HEK293 (cell line): Measurements from ENCODE around the gene VIPR2.
"Not testable (repeated sequence)": the region's sequence is repeated elsewhere in the genome, so short reads cannot be mapped to it uniquely, and the experiment has no call there.

Experiments used
- CTCF ChIA-PET: fragments of 350-600 bp; formaldehyde crosslinking; extraction: SDS; loops from one replicate; lab custom pipeline; 2021; ENCODE audit warnings: antibody characterized with exemption; lab: Yijun Ruan, JAX
- POLR2A ChIA-PET: fragments of 300-600 bp; formaldehyde crosslinking; extraction: SDS; loops from one replicate; lab custom pipeline; 2020; ENCODE audit warnings: antibody characterized with exemption, inconsistent platforms; lab: Yijun Ruan, JAX
- H3K27ac ChIP-seq: fragments of 200-500 bp; sonication (Bioruptor generic); 2 replicates; pipeline ENCODE4 v1.5.1; 2014; ENCODE audit warnings: low read depth, low read length, control low read depth, inconsistent platforms; ENCODE audit errors: extremely low read depth
- H3K36me3 ChIP-seq, 2 experiments: fragments of 200-500 bp in 1 of 2; sonication (Bioruptor generic) in 1 of 2; 1 replicate in 1 of 2; 2 replicates in 1 of 2; pipeline ENCODE4 v1.5.1; 2014 to 2017; ENCODE audit warnings: inconsistent platforms in 2 of 2, low read length in 2 of 2; ENCODE audit not compliant: control insufficient read depth in 2 of 2, insufficient read depth in 1 of 2
- H3K4me1 ChIP-seq: fragments of 200-500 bp; sonication (Bioruptor generic); 2 replicates; pipeline ENCODE4 v1.5.1; 2014; ENCODE audit warnings: mild to moderate bottlenecking, low read length, inconsistent platforms; ENCODE audit not compliant: control insufficient read depth, insufficient read depth
- H3K4me3 ChIP-seq: 2 replicates; pipeline ENCODE4 v1.5.1; 2011; ENCODE audit warnings: low read depth, mild to moderate bottlenecking, control low read depth, low read length, moderate library complexity
- H3K9me3 ChIP-seq: fragments of 200-500 bp; sonication (Bioruptor generic); 2 replicates; pipeline ENCODE4 v1.5.1; 2014; ENCODE audit warnings: low read depth, low read length, inconsistent platforms; ENCODE audit not compliant: control insufficient read depth, insufficient read depth
- IKZF3 ChIP-seq: fragments of 450-650 bp; IDR thresholded peaks from 2 replicates; pipeline ENCODE4 v1.5.0; 2018; ENCODE audit warnings: missing biosample characterization, mild to moderate bottlenecking, missing genetic modification characterization, moderate library complexity
- SETDB1 ChIP-seq: IDR thresholded peaks from one replicate; pipeline ENCODE4 v1.6.1; 2017; ENCODE audit warnings: mild to moderate bottlenecking, low read length, moderate library complexity, mixed read lengths; ENCODE audit not compliant: insufficient read length
- ZBTB17 ChIP-seq: fragments of 450-650 bp; formaldehyde crosslinking; IDR thresholded peaks from 2 replicates; pipeline ENCODE4 v1.5.1; 2016; ENCODE audit warnings: missing biosample characterization, missing genetic modification characterization
- ZBTB20 ChIP-seq: fragments of 450-650 bp; formaldehyde crosslinking; IDR thresholded peaks from 2 replicates; pipeline ENCODE4 v1.5.1; 2016; ENCODE audit warnings: missing biosample characterization, missing genetic modification characterization
- ZNF274 ChIP-seq, 2 experiments: fragments of 200-500 bp in 1 of 2; fragments of 450-650 bp in 1 of 2; sonication (Bioruptor generic) in 1 of 2; formaldehyde crosslinking in 1 of 2; IDR thresholded peaks; 2 replicates each; pipeline versions ENCODE4 v1.5.1 to v1.6.1; 2014 to 2016; ENCODE audit warnings: borderline replicate concordance in 1 of 2, inconsistent platforms in 1 of 2, low read length in 1 of 2, missing biosample characterization in 1 of 2, missing genetic modification characterization in 1 of 2
- ZNF292 ChIP-seq: fragments of 450-650 bp; formaldehyde crosslinking; IDR thresholded peaks from 2 replicates; pipeline ENCODE4 v1.5.1; 2016; ENCODE audit warnings: low read depth, missing biosample characterization, missing genetic modification characterization, borderline replicate concordance
- ZNF341 ChIP-seq: fragments of 450-650 bp; formaldehyde crosslinking; IDR thresholded peaks from 2 replicates; pipeline ENCODE4; 2016; ENCODE audit warnings: low read depth, missing biosample characterization, missing genetic modification characterization
- ZNF366 ChIP-seq: fragments of 450-650 bp; formaldehyde crosslinking; conservative IDR thresholded peaks from 2 replicates; pipeline ENCODE4 v1.5.1; 2016; ENCODE audit warnings: missing biosample characterization, missing genetic modification characterization
- ZNF404 ChIP-seq: fragments of 450-650 bp; formaldehyde crosslinking; IDR thresholded peaks from 2 replicates; pipeline ENCODE4 v1.5.1; 2017; ENCODE audit warnings: missing biosample characterization, missing genetic modification characterization
- ZNF426 ChIP-seq: fragments of 450-650 bp; formaldehyde crosslinking; IDR thresholded peaks from 2 replicates; pipeline ENCODE4 v1.5.1; 2017; ENCODE audit warnings: missing biosample characterization, missing genetic modification characterization, mild to moderate bottlenecking, inconsistent platforms, moderate library complexity
- ZNF558 ChIP-seq: fragments of 450-650 bp; formaldehyde crosslinking; IDR thresholded peaks from 2 replicates; pipeline ENCODE4 v1.5.1; 2016; ENCODE audit warnings: missing biosample characterization, missing genetic modification characterization
- ZNF571 ChIP-seq: fragments of 450-650 bp; formaldehyde crosslinking; IDR thresholded peaks from 2 replicates; pipeline ENCODE4 v1.5.0; 2017; ENCODE audit warnings: missing biosample characterization, missing genetic modification characterization
- ZNF585B ChIP-seq: fragments of 450-650 bp; formaldehyde crosslinking; IDR thresholded peaks from 2 replicates; pipeline ENCODE4 v1.5.1; 2016; ENCODE audit warnings: missing biosample characterization, missing genetic modification characterization
- ZNF621 ChIP-seq: fragments of 450-650 bp; formaldehyde crosslinking; IDR thresholded peaks from 2 replicates; pipeline ENCODE4 v1.5.1; 2017; ENCODE audit warnings: missing biosample characterization, missing genetic modification characterization
- ZNF629 ChIP-seq: fragments of 450-650 bp; formaldehyde crosslinking; IDR thresholded peaks from 2 replicates; pipeline ENCODE4 v1.5.1; 2017; ENCODE audit warnings: missing biosample characterization, missing genetic modification characterization
- ZNF76 ChIP-seq: fragments of 450-650 bp; formaldehyde crosslinking; IDR thresholded peaks from 2 replicates; pipeline ENCODE4; 2016; ENCODE audit warnings: low read depth, missing biosample characterization, missing genetic modification characterization, borderline replicate concordance
- ZNF830 ChIP-seq: fragments of 450-650 bp; IDR thresholded peaks from 2 replicates; pipeline ENCODE4 v1.5.0; 2018; ENCODE audit warnings: missing biosample characterization, missing genetic modification characterization, low read depth, mild to moderate bottlenecking, moderate library complexity
- TF ChIP-seq, protein P1 (sequence below): fragments of 450-650 bp; formaldehyde crosslinking; IDR thresholded peaks from 2 replicates; pipeline ENCODE4 v1.5.1; 2017; ENCODE audit warnings: missing biosample characterization, missing genetic modification characterization
- TF ChIP-seq, protein P2 (sequence below): fragments of 450-650 bp; formaldehyde crosslinking; IDR thresholded peaks from 2 replicates; pipeline ENCODE4 v1.5.1; 2016; ENCODE audit warnings: missing biosample characterization, missing genetic modification characterization

The VIPR2 gene

DNA sequence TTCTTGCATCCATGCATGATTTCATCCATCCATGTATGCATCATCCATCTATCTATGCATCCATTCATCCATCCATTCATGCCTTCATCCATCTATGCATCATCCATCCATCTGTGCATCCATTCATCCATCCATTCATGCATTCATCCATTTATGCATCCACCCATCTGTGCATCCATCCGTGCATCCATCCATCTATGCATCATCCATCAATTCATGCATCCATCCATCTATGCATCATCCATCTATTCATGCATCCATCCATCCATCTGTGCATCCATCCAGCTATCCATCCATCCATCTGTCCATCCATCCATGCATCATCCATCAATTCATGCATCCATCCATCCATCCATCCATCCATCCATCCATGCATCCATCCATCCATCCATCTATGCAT, 157.0 kb downstream of the VIPR2 start:
- POLR2A ChIA-PET: no interaction called here
- Histone ChIP-seq H3K4me3 (no peak overlapping the region), H3K4me1 (no peaks in the 10 kb centered on the region), H3K36me3 (no peaks in the 10 kb centered on the region), H3K27ac (no peak overlapping the region), H3K9me3 (no peaks in the 10 kb centered on the region)
- CTCF ChIA-PET: interaction anchor here (0.6 kb wide), 1 partner anchor 49 kb away, joined by 3 read pairs; no protein-coding TSS in a partner anchor
- TF ChIP-seq ZBTB17 (tag by site-specific recombination) (peak; percentile 95), ZNF366 (tag by site-specific recombination) (peak; percentile 76)
- TF ChIP-seq, protein P1, sequence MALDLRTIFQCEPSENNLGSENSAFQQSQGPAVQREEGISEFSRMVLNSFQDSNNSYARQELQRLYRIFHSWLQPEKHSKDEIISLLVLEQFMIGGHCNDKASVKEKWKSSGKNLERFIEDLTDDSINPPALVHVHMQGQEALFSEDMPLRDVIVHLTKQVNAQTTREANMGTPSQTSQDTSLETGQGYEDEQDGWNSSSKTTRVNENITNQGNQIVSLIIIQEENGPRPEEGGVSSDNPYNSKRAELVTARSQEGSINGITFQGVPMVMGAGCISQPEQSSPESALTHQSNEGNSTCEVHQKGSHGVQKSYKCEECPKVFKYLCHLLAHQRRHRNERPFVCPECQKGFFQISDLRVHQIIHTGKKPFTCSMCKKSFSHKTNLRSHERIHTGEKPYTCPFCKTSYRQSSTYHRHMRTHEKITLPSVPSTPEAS (tag by site-specific recombination): no peak

GRCh38 chr7:158985583-158985982, 159.1 kb downstream of the VIPR2 start:
- H3K27ac ChIP-seq: no peak overlapping the region
- no peaks in the 10 kb centered on the region for H3K9me3 ChIP-seq
- no peaks in the 10 kb centered on the region for H3K36me3 ChIP-seq
- no peaks in the 10 kb centered on the region for H3K4me1 ChIP-seq
- ChIA-PET POLR2A (no interaction called here), CTCF (interaction anchor here (1.2 kb wide), 1 partner anchor 8 kb away, joined by 7 read pairs; no protein-coding TSS in a partner anchor)
- TF ChIP-seq ZNF274 (IDR thresholded peaks at IDR 0.05; ENCODE audit: low read length) (no peak), ZNF274 (tag by site-specific recombination; IDR thresholded peaks at IDR 0.05; ENCODE audit: borderline replicate concordance) (no peak), ZNF621 (tag by site-specific recombination) (no peak), ZNF292 (tag by site-specific recombination) (no peak), ZBTB20 (tag by site-specific recombination) (no peak), IKZF3 (no peak), ZNF571 (no peak), ZNF76 (tag by site-specific recombination) (no peak), ZNF558 (no peak), ZNF404 (tag by site-specific recombination) (no peak), ZNF629 (tag by site-specific recombination) (no peak), ZNF426 (no peak), ZNF341 (tag by site-specific recombination) (no peak), ZNF830 (tag by site-specific recombination) (no peak)
- TF ChIP-seq, protein P1 (tag by site-specific recombination): no peak
- TF ChIP-seq, protein P2, sequence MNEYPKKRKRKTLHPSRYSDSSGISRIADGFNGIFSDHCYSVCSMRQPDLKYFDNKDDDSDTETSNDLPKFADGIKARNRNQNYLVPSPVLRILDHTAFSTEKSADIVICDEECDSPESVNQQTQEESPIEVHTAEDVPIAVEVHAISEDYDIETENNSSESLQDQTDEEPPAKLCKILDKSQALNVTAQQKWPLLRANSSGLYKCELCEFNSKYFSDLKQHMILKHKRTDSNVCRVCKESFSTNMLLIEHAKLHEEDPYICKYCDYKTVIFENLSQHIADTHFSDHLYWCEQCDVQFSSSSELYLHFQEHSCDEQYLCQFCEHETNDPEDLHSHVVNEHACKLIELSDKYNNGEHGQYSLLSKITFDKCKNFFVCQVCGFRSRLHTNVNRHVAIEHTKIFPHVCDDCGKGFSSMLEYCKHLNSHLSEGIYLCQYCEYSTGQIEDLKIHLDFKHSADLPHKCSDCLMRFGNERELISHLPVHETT (tag by site-specific recombination): no peak
- H3K4me3 ChIP-seq: no peak overlapping the region

DNA sequence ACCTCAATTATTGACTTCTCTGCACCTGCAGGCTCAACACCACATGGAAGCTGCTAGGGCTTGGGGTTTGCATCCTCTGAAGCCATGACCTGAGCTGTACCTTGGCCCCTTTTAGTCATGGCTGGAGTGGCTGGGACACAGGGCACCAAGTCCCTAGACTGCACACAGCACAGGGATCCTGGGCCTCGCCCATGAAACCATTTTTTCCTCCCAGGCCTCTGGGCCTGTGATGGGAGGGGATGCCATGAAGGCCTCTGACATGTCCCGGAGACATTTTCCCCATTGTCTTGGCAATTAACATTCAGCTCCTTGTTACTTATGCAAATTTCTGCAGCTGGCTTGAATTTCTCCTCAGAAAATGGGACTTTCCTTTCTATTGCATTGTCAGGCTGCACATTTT, 160.7 kb downstream of the VIPR2 start:
- H3K9me3 ChIP-seq, H3K36me3 ChIP-seq, POLR2A ChIA-PET: not testable (repeated sequence)
- TF ChIP-seq ZNF585B (peak; percentile 99), SETDB1 (peak; percentile 79)
- TF ChIP-seq, all 188 proteins: peak for 2; not testable (repeated sequence) for 186
- H3K4me1 ChIP-seq, H3K27ac ChIP-seq, H3K4me3 ChIP-seq: not testable (repeated sequence)
- CTCF ChIA-PET: interaction anchor here (0.6 kb wide), 1 partner anchor 16 kb away, joined by 3 read pairs; no protein-coding TSS in a partner anchor
